GM06990 (cell line): ENCODE results near the gene PTPN5.
"Not testable (repeated sequence)": the region's sequence is repeated elsewhere in the genome, so short reads cannot be mapped to it uniquely, and the experiment has no call there.

Experiments
- DNase-seq: peaks from one replicate; pipeline ENCODE4 v3.0.0-alpha.2; 2011; ENCODE audit not compliant: insufficient read length; ENCODE audit errors: extremely low read depth
- H3K27me3 ChIP-seq: replicated peaks from 2 replicates; pipeline ENCODE4 v1.6.0; 2011; ENCODE audit warnings: low read length; ENCODE audit not compliant: control insufficient read depth, insufficient read depth
- H3K36me3 ChIP-seq: 2 replicates; pipeline ENCODE4 v1.5.1; 2011; ENCODE audit warnings: low read length; ENCODE audit not compliant: control insufficient read depth, insufficient read depth
- H3K4me3 ChIP-seq: replicated peaks from 2 replicates; pipeline ENCODE4 v1.5.1; 2011; ENCODE audit warnings: low read depth, mild to moderate bottlenecking, control low read depth, low read length
- TF ChIP-seq, protein P1 (sequence below): IDR thresholded peaks from 2 replicates; pipeline ENCODE4 v1.5.1; 2011; ENCODE audit warnings: low read length, control low read depth, mild to moderate bottlenecking, inconsistent platforms; ENCODE audit not compliant: insufficient read depth, poor library complexity, severe bottlenecking

Gene PTPN5

DNA sequence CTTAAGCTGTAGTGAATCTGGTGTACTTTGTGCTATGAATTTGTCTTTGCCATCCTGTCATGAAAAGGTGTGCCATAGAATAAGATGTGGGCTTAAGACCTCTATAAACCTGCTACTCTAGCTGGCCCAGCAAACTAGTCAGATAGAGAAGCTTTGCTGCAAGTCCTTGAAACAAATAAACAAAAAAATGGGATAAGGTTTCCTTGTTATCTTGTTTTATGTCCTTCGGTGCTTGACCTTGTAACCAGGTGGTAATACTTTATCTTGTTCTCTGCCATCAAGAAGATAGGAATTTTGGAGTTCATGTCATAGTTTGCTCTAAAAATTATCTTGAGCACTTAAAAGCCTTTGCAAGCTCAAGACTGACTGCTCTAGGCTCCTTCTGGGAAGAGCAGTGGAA is 107.3 kb downstream of the PTPN5 start:
- H3K4me3 ChIP-seq: no peak overlapping the region
- DNase-seq: no peak
- H3K36me3 ChIP-seq: no peaks in the 10 kb centered on the region
- no peaks in the 10 kb centered on the region for H3K27me3 ChIP-seq
- TF ChIP-seq, protein P1, sequence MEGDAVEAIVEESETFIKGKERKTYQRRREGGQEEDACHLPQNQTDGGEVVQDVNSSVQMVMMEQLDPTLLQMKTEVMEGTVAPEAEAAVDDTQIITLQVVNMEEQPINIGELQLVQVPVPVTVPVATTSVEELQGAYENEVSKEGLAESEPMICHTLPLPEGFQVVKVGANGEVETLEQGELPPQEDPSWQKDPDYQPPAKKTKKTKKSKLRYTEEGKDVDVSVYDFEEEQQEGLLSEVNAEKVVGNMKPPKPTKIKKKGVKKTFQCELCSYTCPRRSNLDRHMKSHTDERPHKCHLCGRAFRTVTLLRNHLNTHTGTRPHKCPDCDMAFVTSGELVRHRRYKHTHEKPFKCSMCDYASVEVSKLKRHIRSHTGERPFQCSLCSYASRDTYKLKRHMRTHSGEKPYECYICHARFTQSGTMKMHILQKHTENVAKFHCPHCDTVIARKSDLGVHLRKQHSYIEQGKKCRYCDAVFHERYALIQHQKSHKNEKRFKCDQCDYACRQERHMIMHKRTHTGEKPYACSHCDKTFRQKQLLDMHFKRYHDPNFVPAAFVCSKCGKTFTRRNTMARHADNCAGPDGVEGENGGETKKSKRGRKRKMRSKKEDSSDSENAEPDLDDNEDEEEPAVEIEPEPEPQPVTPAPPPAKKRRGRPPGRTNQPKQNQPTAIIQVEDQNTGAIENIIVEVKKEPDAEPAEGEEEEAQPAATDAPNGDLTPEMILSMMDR: no peak

DNA sequence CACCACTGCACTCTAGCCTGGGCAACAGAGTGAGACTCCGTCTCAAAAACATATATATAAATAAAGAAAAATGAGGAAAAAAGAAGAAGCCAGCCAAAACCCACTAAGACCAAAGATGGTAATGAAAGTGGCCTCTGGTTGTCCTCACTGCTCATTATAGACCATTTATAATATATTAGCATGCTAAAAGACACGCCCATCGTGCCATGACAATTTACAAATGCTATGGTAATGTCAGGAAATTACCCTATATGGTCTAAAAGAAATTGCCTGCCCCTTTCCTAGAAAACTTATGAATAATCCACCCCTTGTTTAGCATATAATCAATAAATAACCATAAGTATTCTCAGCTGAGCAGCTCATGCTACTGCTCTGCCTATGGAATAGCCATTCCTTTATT is 109.1 kb downstream of the PTPN5 start:
- no peaks in the 10 kb centered on the region for H3K27me3 ChIP-seq
- no peak overlapping the region for H3K4me3 ChIP-seq
- TF ChIP-seq, protein P1: no peak

DNA sequence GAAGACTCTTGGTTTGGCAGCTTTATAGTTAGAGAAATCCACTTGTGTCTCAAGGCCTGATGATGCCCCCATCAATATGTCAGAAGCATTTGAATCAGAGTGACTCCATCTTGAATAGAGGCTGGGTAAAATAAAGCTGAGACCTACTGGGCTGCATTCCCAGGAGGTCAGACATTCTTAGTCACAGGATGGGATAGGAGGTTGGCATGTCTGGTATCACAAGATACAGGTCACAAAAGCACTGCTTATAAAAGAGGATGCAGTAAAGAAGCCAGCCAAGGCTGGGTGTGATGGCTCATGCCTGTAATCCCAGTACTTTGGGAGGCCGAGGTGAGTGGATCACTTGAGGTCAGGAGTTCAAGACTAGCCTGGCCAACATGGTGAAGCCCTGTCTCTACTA is 109.6 kb downstream of the PTPN5 start:
- DNase-seq, H3K27me3 ChIP-seq, H3K4me3 ChIP-seq, H3K36me3 ChIP-seq: not testable (repeated sequence)

More for the DNA sequence above, 109.1 kb downstream of the PTPN5 start:
- H3K36me3 ChIP-seq: no peaks in the 10 kb centered on the region
- DNase-seq: no peak
